PFSK-1 (cell line): ENCODE results near the gene CWC27.

ENCODE experiments used
- POLR2AphosphoS5 ChIP-seq: IDR thresholded peaks from 2 replicates; pipeline ENCODE4 v1.6.1; 2012; ENCODE audit warnings: low read depth, mild to moderate bottlenecking, control low read depth, low read length, moderate library complexity
- REST ChIP-seq, 2 experiments: IDR thresholded peaks; 2 replicates each; pipeline versions ENCODE4 v1.6.1 to v1.8.0; 2011 to 2012; ENCODE audit warnings: low read depth in 2 of 2, low read length in 2 of 2, control low read depth in 1 of 2, inconsistent platforms in 1 of 2, mild to moderate bottlenecking in 1 of 2, moderate library complexity in 1 of 2; ENCODE audit not compliant: insufficient read depth in 1 of 2
- TAF1 ChIP-seq: IDR thresholded peaks from 2 replicates; pipeline ENCODE4 v1.6.1; 2012; ENCODE audit warnings: low read length, control low read depth, borderline replicate concordance; ENCODE audit not compliant: insufficient read depth

DNA sequence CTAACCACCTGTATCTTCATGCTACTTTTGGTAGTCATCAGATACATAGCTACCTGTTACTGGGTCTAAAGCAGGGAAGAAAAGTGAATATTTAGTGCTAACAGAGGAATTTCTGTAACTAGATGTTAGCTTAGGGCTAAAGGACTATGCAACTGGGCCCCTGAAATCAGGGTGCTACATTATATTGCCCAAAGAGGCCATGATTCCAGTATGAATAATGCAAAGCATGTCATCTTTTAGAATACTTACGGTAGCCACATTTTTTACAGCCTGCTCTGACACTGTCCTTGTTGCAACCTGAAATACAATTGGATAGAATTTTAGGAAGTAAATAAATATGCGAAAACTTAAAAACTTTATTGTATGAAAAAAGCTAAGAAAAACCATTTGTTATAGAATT is 14.7 kb upstream of the CWC27 start:
- TF ChIP-seq TAF1 (no peak), POLR2AphosphoS5 (no peak), REST (IDR thresholded peaks at IDR 0.05; ENCODE audit: insufficient read depth in 1 of 2, low read depth in 2 of 2, low read length in 2 of 2) (no peak)
